Measurements from ENCODE around the gene ESD.

The ESD gene

DNA sequence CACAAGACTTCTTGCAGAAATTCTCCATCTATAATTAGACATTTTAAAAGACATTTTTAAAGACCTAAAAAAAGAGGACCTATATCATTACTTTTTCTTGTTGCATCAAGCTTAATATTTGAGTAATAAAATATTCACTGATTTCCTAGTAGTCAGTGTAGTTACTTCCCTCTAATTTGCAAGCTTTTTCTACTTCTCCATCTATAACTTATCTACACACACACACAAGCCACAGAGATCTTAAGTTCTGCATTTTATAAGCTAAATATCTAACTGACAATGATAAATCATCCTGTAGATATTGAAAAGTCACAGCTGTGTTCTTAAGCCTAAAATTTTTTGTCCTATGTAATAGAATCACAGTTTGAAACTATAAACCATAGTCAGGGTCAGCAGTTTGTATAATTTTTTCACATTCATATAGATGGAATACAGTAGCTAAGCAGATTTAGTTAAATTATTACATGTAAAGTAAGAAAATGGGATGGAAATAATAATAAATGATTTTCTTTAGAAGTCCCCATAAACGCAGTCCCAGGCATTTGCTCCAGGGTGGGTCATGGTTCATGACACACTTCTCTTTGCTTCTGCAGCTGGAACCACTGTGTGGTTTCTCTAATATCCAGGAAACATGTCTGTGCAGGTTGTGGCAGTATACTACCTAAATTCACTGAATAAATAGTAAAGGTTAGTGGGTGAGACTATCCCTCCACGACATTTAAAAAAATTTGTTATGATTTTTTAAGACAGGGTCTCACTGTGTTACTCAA is 60.2 kb downstream of the ESD start:
- no peaks in the 10 kb centered on the region for H3K4me1 ChIP-seq (ENCODE audit: control insufficient read depth, low read length)
- no peaks in the 10 kb centered on the region for H3F3A ChIP-seq (ENCODE audit: control insufficient read depth, insufficient read depth)
- H3K79me2 ChIP-seq (ENCODE audit: control insufficient read depth, low read length): no peaks in the 10 kb centered on the region
- no peak for TF ChIP-seq EZH2phosphoT487 (IDR thresholded peaks at IDR 0.05; ENCODE audit: borderline replicate concordance, low read length)
- H3K27ac ChIP-seq (ENCODE audit: low read depth, low read length): no peak overlapping the region
- no peak overlapping the region for H3K4me2 ChIP-seq (ENCODE audit: low read length)
- no peaks in the 10 kb centered on the region for H3K9me2 ChIP-seq (replicated peaks; ENCODE audit: control insufficient read depth, low read length)
- no peaks in the 10 kb centered on the region for H4K20me1 ChIP-seq (ENCODE audit: control insufficient read depth, insufficient read depth, low read depth, low read length)
- H3K36me3 ChIP-seq (ENCODE audit: control insufficient read depth, low read length): peaks cover 40% of the 10 kb centered on the region
- no peaks in the 10 kb centered on the region for H3K9me3 ChIP-seq (ENCODE audit: control insufficient read depth, insufficient read depth, low read length)
- no peak overlapping the region for H3K4me3 ChIP-seq (ENCODE audit: low read length)
- no peaks in the 10 kb centered on the region for H3K27me3 ChIP-seq (ENCODE audit: control insufficient read depth, low read length)

DNA sequence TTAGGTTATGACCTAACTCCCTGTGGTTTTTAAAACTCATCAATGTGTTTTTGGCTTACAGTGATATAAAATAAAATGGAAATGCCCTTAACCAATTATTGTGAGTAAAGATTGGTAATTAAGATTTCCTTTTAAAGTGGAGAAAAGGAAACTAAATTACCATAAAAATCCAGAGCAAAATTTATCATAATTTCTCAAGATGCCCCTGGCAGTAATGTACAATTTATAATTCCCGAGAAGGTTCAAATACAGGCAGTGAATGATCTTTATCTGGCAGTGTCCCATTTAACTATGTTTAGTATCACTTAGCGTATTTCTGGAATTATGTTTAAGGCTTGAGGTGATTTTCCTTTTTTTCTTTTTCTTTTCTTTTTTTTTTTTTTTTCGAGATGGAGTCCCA is 61.5 kb downstream of the ESD start:
- no peak overlapping the region for H3K27ac ChIP-seq (ENCODE audit: low read depth, low read length)
- no peaks in the 10 kb centered on the region for H3K27me3 ChIP-seq (ENCODE audit: control insufficient read depth, low read length)
- H3K9me2 ChIP-seq (replicated peaks; ENCODE audit: control insufficient read depth, low read length): no peaks in the 10 kb centered on the region
- TF ChIP-seq EZH2phosphoT487 (IDR thresholded peaks at IDR 0.05; ENCODE audit: borderline replicate concordance, low read length): no peak
- TF ChIP-seq, protein P1, sequence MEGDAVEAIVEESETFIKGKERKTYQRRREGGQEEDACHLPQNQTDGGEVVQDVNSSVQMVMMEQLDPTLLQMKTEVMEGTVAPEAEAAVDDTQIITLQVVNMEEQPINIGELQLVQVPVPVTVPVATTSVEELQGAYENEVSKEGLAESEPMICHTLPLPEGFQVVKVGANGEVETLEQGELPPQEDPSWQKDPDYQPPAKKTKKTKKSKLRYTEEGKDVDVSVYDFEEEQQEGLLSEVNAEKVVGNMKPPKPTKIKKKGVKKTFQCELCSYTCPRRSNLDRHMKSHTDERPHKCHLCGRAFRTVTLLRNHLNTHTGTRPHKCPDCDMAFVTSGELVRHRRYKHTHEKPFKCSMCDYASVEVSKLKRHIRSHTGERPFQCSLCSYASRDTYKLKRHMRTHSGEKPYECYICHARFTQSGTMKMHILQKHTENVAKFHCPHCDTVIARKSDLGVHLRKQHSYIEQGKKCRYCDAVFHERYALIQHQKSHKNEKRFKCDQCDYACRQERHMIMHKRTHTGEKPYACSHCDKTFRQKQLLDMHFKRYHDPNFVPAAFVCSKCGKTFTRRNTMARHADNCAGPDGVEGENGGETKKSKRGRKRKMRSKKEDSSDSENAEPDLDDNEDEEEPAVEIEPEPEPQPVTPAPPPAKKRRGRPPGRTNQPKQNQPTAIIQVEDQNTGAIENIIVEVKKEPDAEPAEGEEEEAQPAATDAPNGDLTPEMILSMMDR (IDR thresholded peaks at IDR 0.05; ENCODE audit: low read depth, low read length, poor library complexity, severe bottlenecking): no peak
- H3K4me2 ChIP-seq (ENCODE audit: low read length): no peak overlapping the region
- no peaks in the 10 kb centered on the region for H3K4me1 ChIP-seq (ENCODE audit: control insufficient read depth, low read length)
- H3K9me3 ChIP-seq (ENCODE audit: control insufficient read depth, insufficient read depth, low read length): no peaks in the 10 kb centered on the region
- H3K4me3 ChIP-seq (ENCODE audit: low read length): no peak overlapping the region
- H3F3A ChIP-seq (ENCODE audit: control insufficient read depth, insufficient read depth): no peaks in the 10 kb centered on the region
- H3K79me2 ChIP-seq (ENCODE audit: control insufficient read depth, low read length): no peaks in the 10 kb centered on the region
- H3K36me3 ChIP-seq (ENCODE audit: control insufficient read depth, low read length): peaks cover 41% of the 10 kb centered on the region
- H4K20me1 ChIP-seq (ENCODE audit: control insufficient read depth, insufficient read depth, low read depth, low read length): no peaks in the 10 kb centered on the region

DNA sequence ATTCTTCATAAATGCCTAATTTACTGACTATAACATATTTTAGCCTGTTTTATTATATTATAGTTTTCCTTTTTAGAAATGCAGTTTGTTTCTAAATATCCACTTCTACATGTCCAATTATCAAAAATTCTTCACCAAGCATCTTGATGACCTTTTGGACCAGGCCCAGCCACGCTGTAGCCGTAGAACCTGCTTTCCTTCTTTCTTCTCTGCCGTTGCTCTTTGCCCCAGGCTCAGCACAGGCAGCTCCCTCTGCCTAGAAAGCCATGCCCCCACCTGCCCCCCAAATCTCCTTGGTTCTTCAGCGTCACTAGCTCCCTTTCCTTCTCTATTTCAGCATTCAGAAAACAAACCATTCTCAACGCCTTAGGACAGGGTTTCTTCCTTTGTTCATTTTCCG is 65.4 kb downstream of the ESD start:
- Histone ChIP-seq H3K27ac (ENCODE audit: low read depth, low read length) (no peak overlapping the region), H4K20me1 (ENCODE audit: control insufficient read depth, insufficient read depth, low read depth, low read length) (0 out of 2 replicates have a peak, but pooled peaks cover 3% of the 10 kb centered on the region), H3K4me1 (ENCODE audit: control insufficient read depth, low read length) (no peaks in the 10 kb centered on the region), H3K79me2 (ENCODE audit: control insufficient read depth, low read length) (no peaks in the 10 kb centered on the region), H3K4me3 (ENCODE audit: low read length) (no peak overlapping the region), H3F3A (ENCODE audit: control insufficient read depth, insufficient read depth) (no peaks in the 10 kb centered on the region), H3K4me2 (ENCODE audit: low read length) (no peak overlapping the region), H3K9me3 (ENCODE audit: control insufficient read depth, insufficient read depth, low read length) (no peaks in the 10 kb centered on the region), H3K27me3 (ENCODE audit: control insufficient read depth, low read length) (no peaks in the 10 kb centered on the region), H3K36me3 (ENCODE audit: control insufficient read depth, low read length) (peaks cover 47% of the 10 kb centered on the region), H3K9me2 (replicated peaks; ENCODE audit: control insufficient read depth, low read length) (no peaks in the 10 kb centered on the region)
- TF ChIP-seq, protein P1 (IDR thresholded peaks at IDR 0.05; ENCODE audit: low read depth, low read length, poor library complexity, severe bottlenecking): no peak
- TF ChIP-seq EZH2phosphoT487 (IDR thresholded peaks at IDR 0.05; ENCODE audit: borderline replicate concordance, low read length): no peak

DNA sequence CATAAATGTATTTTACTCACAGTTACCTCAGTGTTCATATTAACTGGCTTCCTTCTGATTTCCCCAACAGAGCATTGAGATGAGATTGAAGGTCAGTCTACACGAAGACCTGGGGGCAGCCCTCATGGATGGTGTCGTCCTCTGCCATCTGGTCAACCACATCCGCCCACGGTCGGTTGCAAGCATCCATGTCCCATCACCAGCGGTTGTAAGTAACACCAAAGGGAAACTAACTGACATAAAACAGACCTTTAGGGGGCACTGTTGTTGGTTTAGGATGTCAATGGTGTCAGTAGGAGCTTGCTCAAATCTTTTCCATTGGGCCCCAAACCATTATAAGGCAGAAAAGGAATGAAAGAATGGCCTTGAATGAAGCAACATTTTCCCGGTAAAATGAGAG is 68.2 kb downstream of the ESD start:
- no peaks in the 10 kb centered on the region for H3F3A ChIP-seq (ENCODE audit: control insufficient read depth, insufficient read depth)
- no peak overlapping the region for H3K4me2 ChIP-seq (ENCODE audit: low read length)
- no peaks in the 10 kb centered on the region for H3K79me2 ChIP-seq (ENCODE audit: control insufficient read depth, low read length)
- H3K9me3 ChIP-seq (ENCODE audit: control insufficient read depth, insufficient read depth, low read length): no peaks in the 10 kb centered on the region
- H3K4me3 ChIP-seq (ENCODE audit: low read length): no peak overlapping the region
- 0 out of 2 replicates have a peak, but pooled peaks cover 3% of the 10 kb centered on the region for H4K20me1 ChIP-seq (ENCODE audit: control insufficient read depth, insufficient read depth, low read depth, low read length)
- peaks cover 55% of the 10 kb centered on the region for H3K36me3 ChIP-seq (ENCODE audit: control insufficient read depth, low read length)
- H3K4me1 ChIP-seq (ENCODE audit: control insufficient read depth, low read length): no peaks in the 10 kb centered on the region
- H3K27ac ChIP-seq (ENCODE audit: low read depth, low read length): no peak overlapping the region
- no peaks in the 10 kb centered on the region for H3K9me2 ChIP-seq (replicated peaks; ENCODE audit: control insufficient read depth, low read length)
- no peak for TF ChIP-seq EZH2phosphoT487 (IDR thresholded peaks at IDR 0.05; ENCODE audit: borderline replicate concordance, low read length)
- TF ChIP-seq, protein P1 (IDR thresholded peaks at IDR 0.05; ENCODE audit: low read depth, low read length, poor library complexity, severe bottlenecking): no peak
- no peaks in the 10 kb centered on the region for H3K27me3 ChIP-seq (ENCODE audit: control insufficient read depth, low read length)
